Cardiac fibroblast (primary cell): ENCODE measurements around the gene MRPL27.

ENCODE experiments used
- DNase-seq, 2 donors: peaks; one replicate each; pipeline versions ENCODE4 v3.0.0 to v3.0.0-alpha.2; 2010; ENCODE audit warnings: low read depth in 2 of 2
- H3K4me3 ChIP-seq, 2 donors: replicated peaks in 1 of 2; 1 replicate in 1 of 2; 2 replicates in 1 of 2; pipeline ENCODE4 v1.5.1; 2011; ENCODE audit warnings: low read depth in 2 of 2, low read length in 2 of 2, mild to moderate bottlenecking in 2 of 2, moderate library complexity in 1 of 2
- TF ChIP-seq, protein P1 (sequence below): IDR thresholded peaks from one replicate; pipeline ENCODE4 v1.5.1; 2011; ENCODE audit warnings: low read depth, mild to moderate bottlenecking, low read length, inconsistent platforms

MRPL27 gene

DNA sequence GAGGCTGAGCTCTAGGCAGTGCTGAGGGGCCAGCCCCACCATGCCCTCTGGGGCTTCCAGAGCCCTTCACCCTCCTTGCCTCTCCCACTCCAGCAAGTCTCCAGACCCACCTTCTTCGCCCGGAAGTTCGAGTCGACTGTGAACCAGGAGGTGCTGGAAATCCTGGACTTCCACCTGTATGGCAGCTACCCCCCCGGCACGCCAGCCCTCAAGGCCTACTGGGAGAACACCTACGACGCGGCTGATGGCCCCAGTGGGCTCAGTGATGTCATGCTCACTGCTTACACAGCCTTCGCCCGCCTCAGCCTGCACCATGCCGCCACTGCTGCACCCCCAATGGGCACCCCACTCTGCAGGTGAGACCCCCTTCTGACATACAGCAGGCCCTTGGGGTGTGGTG lies 16.6 kb downstream of the MRPL27 start:
- TF ChIP-seq, protein P1, sequence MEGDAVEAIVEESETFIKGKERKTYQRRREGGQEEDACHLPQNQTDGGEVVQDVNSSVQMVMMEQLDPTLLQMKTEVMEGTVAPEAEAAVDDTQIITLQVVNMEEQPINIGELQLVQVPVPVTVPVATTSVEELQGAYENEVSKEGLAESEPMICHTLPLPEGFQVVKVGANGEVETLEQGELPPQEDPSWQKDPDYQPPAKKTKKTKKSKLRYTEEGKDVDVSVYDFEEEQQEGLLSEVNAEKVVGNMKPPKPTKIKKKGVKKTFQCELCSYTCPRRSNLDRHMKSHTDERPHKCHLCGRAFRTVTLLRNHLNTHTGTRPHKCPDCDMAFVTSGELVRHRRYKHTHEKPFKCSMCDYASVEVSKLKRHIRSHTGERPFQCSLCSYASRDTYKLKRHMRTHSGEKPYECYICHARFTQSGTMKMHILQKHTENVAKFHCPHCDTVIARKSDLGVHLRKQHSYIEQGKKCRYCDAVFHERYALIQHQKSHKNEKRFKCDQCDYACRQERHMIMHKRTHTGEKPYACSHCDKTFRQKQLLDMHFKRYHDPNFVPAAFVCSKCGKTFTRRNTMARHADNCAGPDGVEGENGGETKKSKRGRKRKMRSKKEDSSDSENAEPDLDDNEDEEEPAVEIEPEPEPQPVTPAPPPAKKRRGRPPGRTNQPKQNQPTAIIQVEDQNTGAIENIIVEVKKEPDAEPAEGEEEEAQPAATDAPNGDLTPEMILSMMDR: no peak
- DNase-seq: no peak

DNA sequence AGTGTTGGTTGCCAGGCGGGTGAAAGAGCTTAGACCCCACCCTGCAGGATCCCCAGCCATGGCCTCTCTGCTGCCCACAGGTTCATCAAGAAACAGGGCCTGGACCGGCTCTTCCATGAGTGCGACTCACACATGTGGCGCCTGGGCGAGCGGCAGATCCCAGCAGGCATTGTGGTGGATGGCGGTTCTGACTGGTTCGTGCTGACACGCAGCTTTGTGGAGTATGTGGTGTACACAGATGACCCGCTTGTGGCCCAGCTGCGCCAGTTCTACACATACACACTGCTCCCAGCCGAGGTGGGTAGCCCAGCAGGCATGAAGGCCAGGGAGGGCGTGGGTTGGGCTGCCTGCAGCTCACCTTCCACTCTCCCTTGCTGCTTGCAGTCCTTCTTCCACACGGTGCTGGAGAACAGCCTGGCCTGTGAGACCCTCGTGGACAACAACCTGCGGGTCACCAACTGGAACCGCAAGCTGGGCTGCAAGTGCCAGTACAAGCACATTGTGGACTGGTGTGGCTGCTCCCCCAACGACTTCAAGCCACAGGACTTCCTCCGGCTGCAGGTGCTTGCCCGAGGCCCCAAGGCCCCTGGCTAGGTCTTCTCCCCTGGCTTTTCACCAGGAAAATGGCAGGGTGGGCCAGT lies 17.2 kb downstream of the MRPL27 start:
- no peak for DNase-seq
- TF ChIP-seq, protein P1: no peak
- H3K4me3 ChIP-seq: no peak overlapping the region

More for the DNA sequence above, 16.6 kb downstream of the MRPL27 start:
- H3K4me3 ChIP-seq: no peak overlapping the region

DNA sequence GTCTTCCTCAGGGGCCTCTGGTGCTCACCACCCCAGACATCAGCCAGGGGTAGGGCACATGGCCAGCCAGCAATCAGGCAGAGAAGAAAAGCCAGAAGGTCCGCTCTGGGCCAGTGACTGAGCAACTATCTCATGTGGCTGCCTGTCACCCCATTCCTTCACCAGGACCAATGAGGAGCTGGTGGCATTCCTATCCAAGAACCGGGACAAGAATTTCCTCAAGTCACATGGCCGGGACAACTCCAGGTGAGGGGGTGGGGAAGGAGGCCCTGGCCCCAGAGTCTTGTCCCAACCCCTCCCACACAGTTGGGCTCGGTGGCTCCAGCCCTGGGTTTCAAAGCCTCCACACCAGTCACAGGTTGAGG lies 17.7 kb downstream of the MRPL27 start:
- TF ChIP-seq, protein P1: no peak
- DNase-seq: no peak

DNA sequence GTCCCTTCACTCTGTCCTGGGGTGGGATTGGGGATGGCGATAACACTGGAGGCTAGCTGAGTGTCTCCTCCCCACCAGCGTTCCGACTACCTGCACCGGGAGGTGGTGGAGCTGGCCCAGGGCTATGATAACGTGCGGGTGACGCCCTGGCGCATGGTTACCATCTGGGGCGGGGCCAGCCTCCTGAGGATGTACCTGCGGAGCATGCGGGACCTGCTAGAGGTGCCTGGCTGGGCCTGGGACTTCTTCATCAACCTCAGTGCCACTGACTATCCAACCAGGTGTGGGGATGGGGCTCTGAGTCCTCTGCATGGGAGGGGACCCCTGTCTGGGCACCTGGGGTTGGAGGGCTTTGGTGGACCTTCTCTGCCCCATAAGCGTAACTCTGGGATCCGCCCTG lies 18.2 kb downstream of the MRPL27 start:
- TF ChIP-seq, protein P1: no peak
- no peak for DNase-seq
- no peak overlapping the region for H3K4me3 ChIP-seq

More for the DNA sequence above, 17.7 kb downstream of the MRPL27 start:
- H3K4me3 ChIP-seq: no peak overlapping the region

DNA sequence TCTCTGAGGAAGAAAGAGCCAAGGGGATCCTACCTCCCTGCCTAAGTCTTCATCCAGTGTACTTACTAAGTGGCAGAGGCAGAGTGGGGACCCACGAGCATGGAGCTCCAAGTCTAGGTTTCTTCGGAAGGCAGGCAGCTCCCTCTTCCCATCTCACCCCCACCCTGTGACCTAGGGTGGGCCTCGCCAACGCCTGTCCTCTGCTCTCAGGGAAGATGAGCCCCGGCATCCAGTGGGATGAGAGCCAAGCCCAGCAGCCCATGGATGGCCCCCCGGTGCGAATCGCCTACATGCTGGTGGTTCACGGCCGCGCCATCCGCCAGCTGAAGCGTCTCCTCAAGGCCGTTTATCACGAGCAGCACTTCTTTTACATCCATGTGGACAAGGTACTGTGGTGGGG lies 18.8 kb downstream of the MRPL27 start:
- TF ChIP-seq, protein P1: no peak
- no peak for DNase-seq
- no peak overlapping the region for H3K4me3 ChIP-seq

DNA sequence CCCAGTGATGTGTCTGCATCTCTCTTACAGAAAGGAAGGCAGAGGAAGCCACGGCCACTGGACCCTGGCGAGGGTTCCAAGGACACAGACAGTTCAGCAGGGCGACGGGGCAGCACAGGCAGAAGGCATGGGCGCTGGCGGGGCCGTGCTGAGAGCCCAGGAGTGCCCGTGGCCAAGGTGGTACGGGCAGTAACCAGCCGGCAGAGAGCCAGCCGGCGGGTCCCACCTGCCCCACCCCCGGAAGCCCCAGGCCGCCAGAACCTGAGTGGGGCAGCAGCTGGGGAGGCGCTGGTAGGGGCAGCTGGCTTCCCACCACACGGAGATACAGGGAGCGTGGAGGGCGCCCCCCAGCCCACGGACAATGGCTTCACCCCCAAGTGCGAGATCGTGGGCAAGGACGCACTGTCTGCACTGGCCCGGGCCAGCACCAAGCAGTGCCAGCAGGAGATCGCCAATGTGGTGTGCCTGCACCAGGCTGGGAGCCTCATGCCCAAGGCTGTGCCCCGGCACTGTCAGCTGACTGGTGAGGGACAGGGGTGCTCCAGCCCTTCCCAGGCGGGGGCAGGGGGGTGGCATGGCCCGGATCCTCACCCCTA lies 19.3 kb downstream of the MRPL27 start:
- no peak overlapping the region for H3K4me3 ChIP-seq
- DNase-seq: no peak
- TF ChIP-seq, protein P1: no peak
